Uterus (tissue), 4 donors: ENCODE results near the gene PRRX2. TPM values are rescaled to one million over a fixed set of nuclear protein-coding genes. Genes with fewer than 3 reads are reported as not detected.

Experiments used
- DNase-seq, 2 donors: peaks; one replicate each; pipeline ENCODE4 v3.0.0-alpha.2; 2019 to 2020
- H3K27ac ChIP-seq, 2 donors: fragments of 200-600 bp; sonication (generic); 1 replicate in 1 of 2; 2 replicates in 1 of 2; pipeline ENCODE4 v1.5.1; 2016 to 2018
- H3K27me3 ChIP-seq, 2 donors: fragments of 200-600 bp; sonication (generic); one replicate each; pipeline ENCODE4 v1.5.1; 2018 to 2019; ENCODE audit warnings: control low read depth in 1 of 2
- H3K36me3 ChIP-seq, 2 donors: fragments of 200-600 bp; sonication (generic); one replicate each; pipeline ENCODE4 v1.5.1; 2019; ENCODE audit warnings: control low read depth in 1 of 2
- H3K4me1 ChIP-seq, 2 donors: fragments of 200-600 bp; sonication (generic); one replicate each; pipeline ENCODE4 v1.5.1; 2018 to 2019; ENCODE audit warnings: control low read depth in 1 of 2
- H3K4me3 ChIP-seq, 2 donors: fragments of 200-600 bp; sonication (generic); 1 replicate in 1 of 2; 2 replicates in 1 of 2; pipeline ENCODE4 v1.5.1; 2018 to 2019; ENCODE audit warnings: mild to moderate bottlenecking in 1 of 2
- H3K9me3 ChIP-seq, 2 donors: fragments of 200-600 bp; sonication (generic); one replicate each; pipeline ENCODE4 v1.5.1; 2019; ENCODE audit warnings: control low read depth in 1 of 2
- POLR2A ChIP-seq, 2 donors: fragments of 450-650 bp; IDR thresholded peaks; one replicate each; pipeline ENCODE4 v1.6.1; 2016; ENCODE audit warnings: antibody characterized with exemption in 2 of 2, mild to moderate bottlenecking in 1 of 2, moderate library complexity in 1 of 2
- intact Hi-C: fragments of 100-400 bp; cut with DNase I; formaldehyde crosslinking; loops from one replicate; pipeline ENCODE4 v1.15.1; 2023; ENCODE audit warnings: low total_unique reads
- total RNA-seq, 4 donors: library from RNA; depleted of rRNA in 3 of 4; stranded (reverse); fragments of >200 nt in 3 of 4; gene quantifications; one replicate each; pipeline versions ENCODE4 v1.1.0 to v1.2.4, GENCODE V29; 2014 to 2023
- TF ChIP-seq, protein P1 (sequence below), 4 experiments: fragments of 200-600 bp in 2 of 4; fragments of 450-650 bp in 2 of 4; sonication (generic) in 2 of 4; IDR thresholded peaks; one replicate each; pipeline ENCODE4 v1.5.1; 2016 to 2019; ENCODE audit warnings: antibody characterized with exemption in 4 of 4, mild to moderate bottlenecking in 2 of 4, moderate library complexity in 1 of 4
- donor health status: DM: yes; HTN: yes; CAD: no.

PRRX2 gene
- total RNA-seq, 4 donors from 2014 or later: 3.5 to 5.5 TPM; not detected in 2

DNA sequence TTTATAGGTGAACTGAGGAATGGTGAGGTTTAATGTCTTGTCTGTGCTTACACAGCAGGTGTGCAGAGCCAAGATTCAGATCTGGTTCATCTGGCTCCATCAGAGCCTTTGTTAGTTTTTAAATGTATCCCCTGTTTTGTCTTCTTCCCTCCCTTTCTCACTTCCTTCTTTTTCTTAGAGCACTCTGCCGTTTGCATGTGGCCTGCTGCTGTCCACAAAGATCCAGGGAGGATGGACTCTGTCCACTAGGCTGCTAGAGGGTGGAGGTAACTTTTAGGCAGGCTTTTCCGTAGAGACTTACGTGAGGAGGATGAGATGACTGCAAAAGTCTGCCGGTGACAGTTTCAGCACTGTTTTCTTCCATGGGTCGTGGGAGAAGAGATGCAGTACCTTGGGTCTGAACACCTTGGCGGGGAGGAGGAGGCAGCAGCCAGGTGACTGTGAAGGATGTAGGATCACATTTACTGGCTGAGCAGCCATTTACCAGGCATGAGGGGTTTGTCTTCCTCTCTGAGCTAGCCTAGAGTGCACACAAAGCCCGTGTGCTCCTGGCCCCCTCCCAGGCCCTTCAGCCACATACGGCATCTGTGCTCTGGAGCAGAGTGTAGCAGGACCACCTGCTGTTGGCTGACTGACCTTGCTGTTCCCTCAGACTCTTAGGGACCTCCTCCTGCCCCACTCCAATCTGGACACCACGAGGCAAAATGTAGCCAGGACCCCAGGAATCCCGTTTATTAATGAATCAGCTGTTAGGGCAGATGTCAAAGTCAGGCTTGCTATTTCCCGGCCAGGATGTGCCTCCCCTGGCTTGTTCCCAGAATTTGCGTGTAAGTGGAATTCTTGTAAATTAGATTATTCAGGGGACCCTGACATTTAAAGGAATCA lies 37.6 kb upstream of the PRRX2 start:
- H3K27ac ChIP-seq: peak overlapping the region in 1 of 2 donors; percentile 89
- no peak for TF ChIP-seq POLR2A (IDR thresholded peaks at IDR 0.05)
- TF ChIP-seq, protein P1, sequence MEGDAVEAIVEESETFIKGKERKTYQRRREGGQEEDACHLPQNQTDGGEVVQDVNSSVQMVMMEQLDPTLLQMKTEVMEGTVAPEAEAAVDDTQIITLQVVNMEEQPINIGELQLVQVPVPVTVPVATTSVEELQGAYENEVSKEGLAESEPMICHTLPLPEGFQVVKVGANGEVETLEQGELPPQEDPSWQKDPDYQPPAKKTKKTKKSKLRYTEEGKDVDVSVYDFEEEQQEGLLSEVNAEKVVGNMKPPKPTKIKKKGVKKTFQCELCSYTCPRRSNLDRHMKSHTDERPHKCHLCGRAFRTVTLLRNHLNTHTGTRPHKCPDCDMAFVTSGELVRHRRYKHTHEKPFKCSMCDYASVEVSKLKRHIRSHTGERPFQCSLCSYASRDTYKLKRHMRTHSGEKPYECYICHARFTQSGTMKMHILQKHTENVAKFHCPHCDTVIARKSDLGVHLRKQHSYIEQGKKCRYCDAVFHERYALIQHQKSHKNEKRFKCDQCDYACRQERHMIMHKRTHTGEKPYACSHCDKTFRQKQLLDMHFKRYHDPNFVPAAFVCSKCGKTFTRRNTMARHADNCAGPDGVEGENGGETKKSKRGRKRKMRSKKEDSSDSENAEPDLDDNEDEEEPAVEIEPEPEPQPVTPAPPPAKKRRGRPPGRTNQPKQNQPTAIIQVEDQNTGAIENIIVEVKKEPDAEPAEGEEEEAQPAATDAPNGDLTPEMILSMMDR (IDR thresholded peaks at IDR 0.05): no peak
- H3K4me1 ChIP-seq: peaks cover 4 to 25% of the 10 kb centered on the region in 2 donors
- DNase-seq: no peak
- intact Hi-C loops: no loop called here
- H3K27me3 ChIP-seq: no peaks in the 10 kb centered on the region
- no peaks in the 10 kb centered on the region for H3K9me3 ChIP-seq
- H3K4me3 ChIP-seq: no peak overlapping the region
- no peaks in the 10 kb centered on the region for H3K36me3 ChIP-seq

DNA sequence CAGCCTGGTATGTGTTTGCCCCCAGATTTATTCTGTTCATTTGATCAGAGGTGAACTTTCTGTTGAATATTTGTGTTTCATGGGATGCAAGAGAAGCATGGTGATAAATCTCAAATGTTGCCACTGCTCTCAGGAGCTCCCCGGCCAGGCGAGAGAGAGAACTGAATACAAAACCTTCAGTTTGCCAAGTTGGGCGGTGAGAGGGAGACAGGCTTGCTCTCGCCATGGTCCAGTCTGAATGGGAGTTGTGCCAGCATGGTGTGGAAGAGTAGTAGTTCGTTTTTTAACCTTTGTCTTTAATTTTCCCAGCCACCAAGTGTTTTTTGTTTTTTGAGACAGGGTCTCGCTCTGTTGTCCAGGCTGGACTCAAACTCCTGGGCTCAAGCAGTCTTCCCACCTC lies 36.7 kb upstream of the PRRX2 start:
- intact Hi-C loops: no loop called here
- Histone ChIP-seq H3K4me3 (no peak overlapping the region), H3K9me3 (no peaks in the 10 kb centered on the region)

DNA sequence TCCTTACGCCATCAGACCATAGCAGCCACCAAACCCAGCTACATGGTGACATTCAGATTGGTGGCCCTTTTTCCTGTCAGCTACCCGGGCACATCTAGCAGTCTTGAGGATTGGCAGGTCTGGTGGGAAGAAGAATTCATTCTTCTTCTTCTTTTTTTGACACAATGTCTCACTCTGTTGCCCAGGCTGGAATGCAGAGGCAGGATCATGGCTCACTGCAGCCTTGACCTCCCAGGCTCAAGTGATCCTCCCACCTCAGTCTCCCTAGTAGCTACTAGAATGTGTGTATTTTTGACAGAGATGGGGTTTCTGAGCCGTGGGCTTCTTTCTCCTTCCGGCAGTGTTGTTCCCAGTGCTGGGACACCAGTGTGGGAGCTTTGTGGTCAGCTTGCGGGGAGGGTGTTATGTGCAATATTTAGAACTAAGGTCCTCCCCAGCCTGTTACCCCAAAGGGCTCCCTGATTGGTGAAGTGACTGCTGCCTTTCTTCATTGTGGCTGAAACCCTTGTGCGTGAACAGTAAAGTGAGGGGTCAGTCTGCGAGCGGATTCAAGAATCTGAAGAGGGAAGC lies 36.1 kb upstream of the PRRX2 start:
- DNase-seq: no peak
- intact Hi-C loops: no loop called here
- TF ChIP-seq POLR2A (IDR thresholded peaks at IDR 0.05): no peak
- TF ChIP-seq, protein P1 (IDR thresholded peaks at IDR 0.05): no peak
- no peaks in the 10 kb centered on the region for H3K27me3 ChIP-seq
- no peaks in the 10 kb centered on the region for H3K9me3 ChIP-seq
- H3K36me3 ChIP-seq: no peaks in the 10 kb centered on the region
- no peak overlapping the region for H3K27ac ChIP-seq
- peaks cover 4 to 25% of the 10 kb centered on the region in 2 donors for H3K4me1 ChIP-seq
- no peak overlapping the region for H3K4me3 ChIP-seq

More for the DNA sequence above, 36.7 kb upstream of the PRRX2 start:
- Histone ChIP-seq H3K27ac (no peak overlapping the region), H3K4me1 (peaks cover 4 to 25% of the 10 kb centered on the region in 2 donors), H3K27me3 (no peaks in the 10 kb centered on the region), H3K36me3 (no peaks in the 10 kb centered on the region)
- no peak for DNase-seq
- no peak for TF ChIP-seq POLR2A (IDR thresholded peaks at IDR 0.05)
- TF ChIP-seq, protein P1 (IDR thresholded peaks at IDR 0.05): no peak

DNA sequence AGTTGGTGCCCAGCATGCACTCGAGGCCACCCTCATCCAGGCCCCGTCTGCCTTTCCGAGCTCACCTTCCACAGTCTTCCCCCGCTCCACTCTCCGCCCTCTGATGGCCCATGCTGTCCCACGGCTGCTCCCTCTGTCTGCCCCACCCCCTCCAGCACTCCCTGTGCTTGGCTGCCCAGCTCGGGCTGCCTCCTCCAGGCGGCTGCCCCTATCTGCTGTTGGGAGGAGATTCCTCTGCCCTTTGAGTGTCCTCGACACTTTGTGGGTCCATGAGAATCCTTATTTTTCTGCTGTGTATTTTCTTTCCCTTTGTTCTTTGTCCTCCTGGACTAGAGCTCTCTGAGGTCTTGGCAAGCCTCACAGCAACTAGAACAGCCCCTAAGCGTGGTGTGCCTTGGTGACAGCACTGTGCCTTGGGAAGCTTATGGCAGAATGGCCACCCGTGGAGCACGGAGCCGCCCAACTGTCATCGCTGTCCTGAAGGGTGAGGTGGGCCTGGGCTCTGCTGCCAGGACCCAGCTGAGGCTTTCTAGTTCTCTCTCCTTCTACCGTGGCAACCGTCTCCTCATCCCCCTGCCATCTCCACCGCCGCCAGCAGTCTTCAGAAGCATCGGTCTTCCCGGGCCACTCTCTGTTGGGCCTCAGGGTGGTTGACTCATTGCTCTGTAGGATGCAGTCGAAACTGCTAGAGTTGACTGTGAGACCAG lies 34.3 kb upstream of the PRRX2 start:
- H3K36me3 ChIP-seq: no peaks in the 10 kb centered on the region
- H3K4me3 ChIP-seq: no peak overlapping the region
- intact Hi-C loops: no loop called here
- no peak overlapping the region for H3K27ac ChIP-seq
- H3K4me1 ChIP-seq: peaks cover 4 to 25% of the 10 kb centered on the region in 2 donors
- H3K9me3 ChIP-seq: no peaks in the 10 kb centered on the region
- TF ChIP-seq POLR2A (IDR thresholded peaks at IDR 0.05): no peak
- TF ChIP-seq, protein P1 (IDR thresholded peaks at IDR 0.05): no peak
- DNase-seq: no peak
- no peaks in the 10 kb centered on the region for H3K27me3 ChIP-seq
